Panc1 (cell line): ENCODE measurements around the gene REXO4.
"Not testable (repeated sequence)": the region's sequence is repeated elsewhere in the genome, so short reads cannot be mapped to it uniquely, and the experiment has no call there.

Source experiments
- TF ChIP-seq, protein P1 (sequence below): fragments of 450-650 bp; IDR thresholded peaks from 2 replicates; pipeline ENCODE4 v1.5.1; 2017; ENCODE audit warnings: mild to moderate bottlenecking
- TF ChIP-seq, protein P2 (sequence below), 2 experiments: IDR thresholded peaks; 2 replicates each; pipeline ENCODE4 v1.6.1; 2011 to 2012; ENCODE audit warnings: low read depth in 2 of 2, control low read depth in 1 of 2, low read length in 1 of 2, mild to moderate bottlenecking in 1 of 2, moderate library complexity in 1 of 2; ENCODE audit not compliant: insufficient read depth in 1 of 2

DNA sequence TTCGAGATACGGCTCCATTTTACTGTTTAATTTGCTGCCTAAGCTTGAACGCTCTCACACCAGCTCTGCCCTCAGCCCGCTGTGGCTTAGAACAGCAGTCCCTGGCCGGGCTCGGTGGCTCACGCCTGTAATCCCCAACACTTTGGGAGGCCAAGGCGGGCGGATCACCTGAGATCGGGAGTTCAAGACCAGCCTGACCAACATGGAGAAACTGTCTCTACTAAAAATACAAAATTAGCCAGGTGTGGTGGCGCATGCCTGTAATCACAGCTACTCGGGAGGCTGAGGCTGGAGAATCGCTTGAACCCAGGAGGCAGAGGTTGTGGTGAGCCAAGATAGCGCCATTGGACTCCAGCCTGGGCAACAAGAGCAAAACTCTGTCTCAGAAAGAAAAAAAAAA, 40.5 kb downstream of the REXO4 start:
- TF ChIP-seq, protein P1, sequence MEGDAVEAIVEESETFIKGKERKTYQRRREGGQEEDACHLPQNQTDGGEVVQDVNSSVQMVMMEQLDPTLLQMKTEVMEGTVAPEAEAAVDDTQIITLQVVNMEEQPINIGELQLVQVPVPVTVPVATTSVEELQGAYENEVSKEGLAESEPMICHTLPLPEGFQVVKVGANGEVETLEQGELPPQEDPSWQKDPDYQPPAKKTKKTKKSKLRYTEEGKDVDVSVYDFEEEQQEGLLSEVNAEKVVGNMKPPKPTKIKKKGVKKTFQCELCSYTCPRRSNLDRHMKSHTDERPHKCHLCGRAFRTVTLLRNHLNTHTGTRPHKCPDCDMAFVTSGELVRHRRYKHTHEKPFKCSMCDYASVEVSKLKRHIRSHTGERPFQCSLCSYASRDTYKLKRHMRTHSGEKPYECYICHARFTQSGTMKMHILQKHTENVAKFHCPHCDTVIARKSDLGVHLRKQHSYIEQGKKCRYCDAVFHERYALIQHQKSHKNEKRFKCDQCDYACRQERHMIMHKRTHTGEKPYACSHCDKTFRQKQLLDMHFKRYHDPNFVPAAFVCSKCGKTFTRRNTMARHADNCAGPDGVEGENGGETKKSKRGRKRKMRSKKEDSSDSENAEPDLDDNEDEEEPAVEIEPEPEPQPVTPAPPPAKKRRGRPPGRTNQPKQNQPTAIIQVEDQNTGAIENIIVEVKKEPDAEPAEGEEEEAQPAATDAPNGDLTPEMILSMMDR: not testable (repeated sequence)
- TF ChIP-seq, protein P2, sequence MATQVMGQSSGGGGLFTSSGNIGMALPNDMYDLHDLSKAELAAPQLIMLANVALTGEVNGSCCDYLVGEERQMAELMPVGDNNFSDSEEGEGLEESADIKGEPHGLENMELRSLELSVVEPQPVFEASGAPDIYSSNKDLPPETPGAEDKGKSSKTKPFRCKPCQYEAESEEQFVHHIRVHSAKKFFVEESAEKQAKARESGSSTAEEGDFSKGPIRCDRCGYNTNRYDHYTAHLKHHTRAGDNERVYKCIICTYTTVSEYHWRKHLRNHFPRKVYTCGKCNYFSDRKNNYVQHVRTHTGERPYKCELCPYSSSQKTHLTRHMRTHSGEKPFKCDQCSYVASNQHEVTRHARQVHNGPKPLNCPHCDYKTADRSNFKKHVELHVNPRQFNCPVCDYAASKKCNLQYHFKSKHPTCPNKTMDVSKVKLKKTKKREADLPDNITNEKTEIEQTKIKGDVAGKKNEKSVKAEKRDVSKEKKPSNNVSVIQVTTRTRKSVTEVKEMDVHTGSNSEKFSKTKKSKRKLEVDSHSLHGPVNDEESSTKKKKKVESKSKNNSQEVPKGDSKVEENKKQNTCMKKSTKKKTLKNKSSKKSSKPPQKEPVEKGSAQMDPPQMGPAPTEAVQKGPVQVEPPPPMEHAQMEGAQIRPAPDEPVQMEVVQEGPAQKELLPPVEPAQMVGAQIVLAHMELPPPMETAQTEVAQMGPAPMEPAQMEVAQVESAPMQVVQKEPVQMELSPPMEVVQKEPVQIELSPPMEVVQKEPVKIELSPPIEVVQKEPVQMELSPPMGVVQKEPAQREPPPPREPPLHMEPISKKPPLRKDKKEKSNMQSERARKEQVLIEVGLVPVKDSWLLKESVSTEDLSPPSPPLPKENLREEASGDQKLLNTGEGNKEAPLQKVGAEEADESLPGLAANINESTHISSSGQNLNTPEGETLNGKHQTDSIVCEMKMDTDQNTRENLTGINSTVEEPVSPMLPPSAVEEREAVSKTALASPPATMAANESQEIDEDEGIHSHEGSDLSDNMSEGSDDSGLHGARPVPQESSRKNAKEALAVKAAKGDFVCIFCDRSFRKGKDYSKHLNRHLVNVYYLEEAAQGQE (IDR thresholded peaks at IDR 0.05; ENCODE audit: insufficient read depth in 1 of 2, low read depth in 2 of 2, low read length in 1 of 2): not testable (repeated sequence)
